Measurements from ENCODE around the gene IGFBP3.

DNA sequence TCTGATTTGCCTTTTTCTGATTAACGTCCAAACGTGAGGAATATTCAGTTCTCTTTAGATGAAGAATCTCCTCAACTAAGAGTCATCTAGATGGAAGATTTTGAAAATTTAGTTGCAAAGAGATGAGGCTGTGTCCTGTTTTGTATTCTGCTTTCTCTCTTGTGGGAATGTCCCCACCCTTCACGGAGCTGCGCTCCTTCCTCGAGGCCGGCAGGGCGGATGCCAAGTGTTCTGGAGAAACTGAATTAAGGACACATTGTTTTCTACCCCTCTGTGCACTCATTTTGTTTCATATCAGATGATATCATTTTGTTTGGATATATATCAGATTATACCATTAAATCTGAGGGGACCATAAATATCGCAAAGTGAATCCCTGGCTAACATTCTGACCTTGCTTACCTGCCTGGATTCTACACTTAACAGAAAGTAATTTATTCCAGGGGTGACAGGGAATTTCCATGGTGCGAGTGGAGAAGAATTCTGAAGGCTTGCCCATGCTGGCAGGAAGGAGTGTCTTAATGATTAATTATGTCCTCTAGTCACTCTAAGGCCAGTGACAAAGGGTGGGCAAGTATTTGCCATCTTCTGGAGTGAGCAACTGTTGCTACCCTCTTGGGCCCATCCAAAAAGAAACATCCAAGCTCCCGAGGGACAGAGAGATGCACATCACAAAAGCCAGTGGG, 47.9 kb upstream of the IGFBP3 start:
- TF ChIP-seq, protein P1, sequence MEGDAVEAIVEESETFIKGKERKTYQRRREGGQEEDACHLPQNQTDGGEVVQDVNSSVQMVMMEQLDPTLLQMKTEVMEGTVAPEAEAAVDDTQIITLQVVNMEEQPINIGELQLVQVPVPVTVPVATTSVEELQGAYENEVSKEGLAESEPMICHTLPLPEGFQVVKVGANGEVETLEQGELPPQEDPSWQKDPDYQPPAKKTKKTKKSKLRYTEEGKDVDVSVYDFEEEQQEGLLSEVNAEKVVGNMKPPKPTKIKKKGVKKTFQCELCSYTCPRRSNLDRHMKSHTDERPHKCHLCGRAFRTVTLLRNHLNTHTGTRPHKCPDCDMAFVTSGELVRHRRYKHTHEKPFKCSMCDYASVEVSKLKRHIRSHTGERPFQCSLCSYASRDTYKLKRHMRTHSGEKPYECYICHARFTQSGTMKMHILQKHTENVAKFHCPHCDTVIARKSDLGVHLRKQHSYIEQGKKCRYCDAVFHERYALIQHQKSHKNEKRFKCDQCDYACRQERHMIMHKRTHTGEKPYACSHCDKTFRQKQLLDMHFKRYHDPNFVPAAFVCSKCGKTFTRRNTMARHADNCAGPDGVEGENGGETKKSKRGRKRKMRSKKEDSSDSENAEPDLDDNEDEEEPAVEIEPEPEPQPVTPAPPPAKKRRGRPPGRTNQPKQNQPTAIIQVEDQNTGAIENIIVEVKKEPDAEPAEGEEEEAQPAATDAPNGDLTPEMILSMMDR (conservative IDR thresholded peaks at IDR 0.05 in 1 of 2, IDR thresholded peaks at IDR 0.05 in 1 of 2; ENCODE audit: low read depth in 1 of 2, low read length in 2 of 2): no peak
- TF ChIP-seq EZH2 (IDR thresholded peaks at IDR 0.05; ENCODE audit: low read length, missing control alignments): no peak
